Stimulated activated CD8-positive, alpha-beta memory T cell treated with anti-CD3 and anti-CD28 coated beads, Interleukin-4, amount 100 ng/mL, for 48 hours (primary cell): Measurements from ENCODE around the gene CYP2A6.
A peak's percentile ranks its signal among the peaks of the same experiment; 100 is the strongest.
"Not testable (repeated sequence)": the region's sequence is repeated elsewhere in the genome, so short reads cannot be mapped to it uniquely, and the experiment has no call there.

Experiments used
- DNase-seq: peaks from one replicate; pipeline ENCODE4 v3.0.0-alpha.2; 2020

The CYP2A6 gene

DNA sequence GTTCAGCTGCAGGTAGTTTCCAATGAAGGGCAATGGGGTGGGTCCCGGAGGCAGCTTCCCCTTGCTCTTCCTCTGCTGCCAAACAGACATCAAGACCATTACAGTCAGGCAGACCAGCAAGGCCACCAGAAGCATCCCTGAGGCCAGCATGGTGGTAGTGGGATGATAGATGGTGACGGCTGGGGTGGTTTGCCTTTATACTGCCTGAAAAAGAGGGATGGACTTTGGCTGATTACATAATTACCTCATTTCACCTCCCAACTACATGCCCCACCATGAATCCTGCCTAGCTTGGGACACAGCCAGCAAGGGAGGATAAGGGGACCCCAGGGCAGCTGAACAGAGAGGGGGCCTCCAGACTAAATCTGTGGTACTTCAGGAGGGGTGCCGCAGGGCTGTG is at the start of gene CYP2A6:
Gene CYP2A6, minus strand, starts transcription at position 171 of the 400 bp plus-strand sequence. Its CDS starts 21 bp downstream, at position 150.
- DNase-seq, result not testable (repeated sequence)

- peak; percentile 32 for DNase-seq
These were observed 49.7 kb upstream of the CYP2A6 start for GRCh38 chr19:40899964-40900363.

DNA sequence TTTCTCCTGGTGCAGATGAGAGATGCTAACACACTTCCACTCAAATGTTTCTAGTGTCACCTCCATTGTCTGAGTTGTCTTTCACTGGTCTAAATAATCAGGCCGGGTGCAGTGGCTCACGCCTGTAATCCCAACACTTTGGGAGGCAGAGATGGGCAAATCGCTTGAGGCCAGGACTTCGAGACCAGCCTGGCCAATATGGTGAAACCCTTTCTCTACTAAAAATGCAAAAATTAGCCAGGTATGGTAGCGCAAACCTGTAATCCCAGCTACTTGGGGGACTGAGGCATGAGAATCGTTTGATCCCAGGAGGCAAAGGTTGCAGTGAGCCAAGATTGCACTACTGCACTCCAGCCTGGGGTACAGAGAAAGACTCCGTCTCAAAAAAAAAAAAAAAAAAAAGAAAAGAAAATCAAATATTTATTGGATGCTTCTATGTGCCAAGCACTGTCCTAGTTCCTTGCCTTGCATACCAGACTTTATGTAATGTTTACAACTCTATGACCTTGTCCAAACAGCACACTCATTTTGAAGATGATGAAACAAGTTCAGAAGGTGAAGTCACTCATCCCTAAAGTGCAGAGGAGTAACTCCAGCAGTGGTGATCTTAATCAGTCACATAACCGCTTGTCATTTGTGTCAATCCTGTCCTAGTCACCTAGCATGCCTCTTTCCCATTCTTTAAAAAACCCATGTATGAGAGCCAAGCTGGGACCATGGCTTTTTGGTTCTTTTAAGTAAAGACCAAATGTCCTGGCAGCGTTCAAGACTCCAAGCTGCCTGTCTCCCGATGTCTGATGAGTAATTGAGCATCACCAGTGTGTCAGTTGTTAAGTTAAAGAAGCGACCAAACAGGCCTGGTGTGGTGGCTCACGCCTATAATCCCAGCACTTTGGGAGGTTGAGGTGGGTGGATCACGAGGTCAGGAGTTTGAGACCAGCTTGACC is 46.9 kb upstream of the CYP2A6 start:
- not testable (repeated sequence) for DNase-seq

DNA sequence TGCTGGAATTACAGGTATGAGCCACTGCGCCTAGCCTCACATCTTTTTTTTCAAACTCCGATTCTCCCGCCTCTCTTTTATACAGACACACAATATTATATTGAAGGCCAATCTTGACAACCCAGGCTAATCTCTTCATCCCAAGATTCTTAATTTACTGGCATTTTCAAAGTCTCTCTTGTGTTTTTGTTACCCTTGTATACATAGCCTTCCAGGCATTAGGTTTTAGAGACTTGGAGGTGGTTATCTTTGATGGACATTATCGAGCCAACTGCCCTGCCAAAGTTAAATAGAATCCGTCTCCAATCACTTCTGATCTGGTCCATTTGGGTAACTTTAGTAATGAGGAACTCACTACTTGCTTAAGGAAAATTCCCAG is 46.2 kb upstream of the CYP2A6 start:
- DNase-seq, result no peak

- no peak for DNase-seq
These were observed 42.9 kb upstream of the CYP2A6 start for GRCh38 chr19:40893112-40893511.

DNA sequence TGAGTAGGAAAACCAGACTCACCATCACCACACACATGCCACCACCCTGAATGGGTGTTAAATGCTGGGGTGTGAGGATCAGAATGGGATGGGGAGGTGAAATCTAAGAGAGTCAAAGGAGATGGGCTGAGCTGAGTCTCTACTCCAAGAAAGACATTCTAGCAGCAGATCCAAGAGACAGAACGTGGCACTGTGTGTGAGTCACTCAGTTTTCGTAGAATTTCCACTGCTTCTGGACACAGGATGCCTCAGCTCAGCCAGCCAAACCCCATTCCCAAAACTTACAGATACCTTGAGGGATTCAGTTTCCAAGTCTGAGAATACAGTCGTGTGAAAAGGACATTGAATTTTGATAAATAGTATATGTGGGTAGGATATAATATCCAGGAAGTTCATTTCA is 39.1 kb upstream of the CYP2A6 start:
- DNase-seq, result no peak

GRCh38 chr19:40888191-40888590 is 37.9 kb upstream of the CYP2A6 start:
- no peak for DNase-seq

- not testable (repeated sequence) for DNase-seq
These were observed 34.1 kb upstream of the CYP2A6 start for GRCh38 chr19:40884187-40884931.

DNA sequence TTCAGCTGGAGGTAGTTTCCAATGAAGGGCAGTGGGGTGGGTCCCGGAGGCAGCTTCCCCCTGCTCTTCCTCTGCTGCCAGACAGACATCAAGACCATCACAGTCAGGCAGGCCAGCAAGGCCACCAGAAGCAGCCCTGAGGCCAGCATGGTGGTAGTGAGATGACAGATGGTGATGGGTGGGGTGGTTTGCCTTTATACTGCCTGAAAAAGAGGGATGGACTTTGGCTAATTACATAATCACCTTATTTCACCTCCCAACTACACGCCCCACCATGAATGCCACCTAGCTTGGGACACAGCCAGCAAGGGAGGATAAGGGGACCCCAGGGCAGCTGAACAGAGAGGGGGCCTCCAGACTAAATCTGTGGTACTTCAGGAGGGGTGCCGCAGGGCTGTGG is 31.8 kb upstream of the CYP2A6 start, which contains the start of gene CYP2A7:
Gene CYP2A7, minus strand, starts transcription at position 170 of the 400 bp plus-strand sequence. Its CDS starts 21 bp downstream, at position 149.
- DNase-seq, result not testable (repeated sequence)

GRCh38 chr19:40879349-40879748 is 29.1 kb upstream of the CYP2A6 start:
- not testable (repeated sequence) for DNase-seq

GRCh38 chr19:40875526-40875951 is 25.3 kb upstream of the CYP2A6 start:
- peak; percentile 95 for DNase-seq

- not testable (repeated sequence) for DNase-seq
These were observed 24.6 kb upstream of the CYP2A6 start for GRCh38 chr19:40874874-40875273.

DNA sequence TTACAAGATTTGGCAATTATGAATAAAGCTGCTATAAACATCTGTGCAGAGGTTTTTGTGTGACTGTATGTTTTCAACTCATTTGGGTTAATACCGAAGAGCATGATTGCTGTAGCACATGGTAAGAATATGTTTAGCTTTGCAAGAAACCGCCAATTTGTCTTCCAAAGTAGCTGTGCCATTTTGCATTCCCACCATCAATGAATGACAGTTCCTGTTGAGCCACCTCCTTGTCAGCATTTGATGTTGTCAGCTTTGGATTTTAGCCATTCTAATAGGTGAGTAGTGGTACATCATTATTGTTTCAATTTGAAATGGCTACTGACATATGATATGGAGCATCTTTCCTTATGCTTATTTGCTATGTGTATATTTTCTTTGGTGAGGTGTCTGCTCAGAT is 23.6 kb upstream of the CYP2A6 start:
- not testable (repeated sequence) for DNase-seq

- no peak for DNase-seq
These were observed 22.0 kb upstream of the CYP2A6 start for GRCh38 chr19:40872209-40872608.

DNA sequence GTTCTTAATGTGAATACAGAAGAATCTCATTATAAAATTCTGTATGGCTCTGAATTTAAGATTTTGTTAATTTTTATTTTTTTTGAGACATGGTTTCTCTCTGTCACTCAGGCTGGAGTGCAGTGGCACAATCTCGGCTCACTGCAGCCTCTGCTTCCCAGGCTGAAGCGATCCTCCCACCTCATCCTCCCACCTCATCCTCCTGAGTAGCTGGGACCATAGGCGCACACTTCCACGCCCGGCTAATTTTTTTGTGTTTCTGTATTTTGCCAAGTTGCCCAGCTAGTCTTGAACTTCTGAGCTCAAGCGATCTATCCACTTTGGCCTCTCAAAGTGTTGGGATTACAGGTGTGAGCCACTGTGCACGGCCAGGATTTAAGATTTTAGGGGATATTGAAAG is 17.5 kb upstream of the CYP2A6 start:
- no peak for DNase-seq

GRCh38 chr19:40864739-40865496 is 14.7 kb upstream of the CYP2A6 start:
- not testable (repeated sequence) for DNase-seq

DNA sequence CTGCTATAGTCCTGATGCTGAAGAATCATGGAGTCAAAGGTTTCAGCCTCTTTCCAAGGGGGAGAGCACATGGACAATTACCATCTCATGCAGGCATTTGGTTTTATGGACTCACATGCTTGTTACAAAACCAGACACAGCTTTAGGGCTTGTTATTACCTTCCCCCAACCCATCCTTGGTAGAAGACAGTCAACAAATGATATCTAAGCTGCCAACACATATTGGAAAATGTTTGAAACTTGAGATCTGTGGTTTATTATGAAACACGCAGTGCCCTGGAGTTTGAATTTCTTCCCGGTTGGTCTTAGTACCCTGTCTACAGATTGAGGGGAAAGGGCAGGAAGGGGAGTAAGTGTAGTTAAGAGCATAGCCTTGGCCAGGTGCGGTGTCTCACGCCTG is 12.5 kb upstream of the CYP2A6 start:
- no peak for DNase-seq

GRCh38 chr19:40862333-40862732 is 12.1 kb upstream of the CYP2A6 start:
- DNase-seq, result no peak

- DNase-seq, result no peak
These were observed 7.9 kb upstream of the CYP2A6 start for GRCh38 chr19:40858109-40858508.

DNA sequence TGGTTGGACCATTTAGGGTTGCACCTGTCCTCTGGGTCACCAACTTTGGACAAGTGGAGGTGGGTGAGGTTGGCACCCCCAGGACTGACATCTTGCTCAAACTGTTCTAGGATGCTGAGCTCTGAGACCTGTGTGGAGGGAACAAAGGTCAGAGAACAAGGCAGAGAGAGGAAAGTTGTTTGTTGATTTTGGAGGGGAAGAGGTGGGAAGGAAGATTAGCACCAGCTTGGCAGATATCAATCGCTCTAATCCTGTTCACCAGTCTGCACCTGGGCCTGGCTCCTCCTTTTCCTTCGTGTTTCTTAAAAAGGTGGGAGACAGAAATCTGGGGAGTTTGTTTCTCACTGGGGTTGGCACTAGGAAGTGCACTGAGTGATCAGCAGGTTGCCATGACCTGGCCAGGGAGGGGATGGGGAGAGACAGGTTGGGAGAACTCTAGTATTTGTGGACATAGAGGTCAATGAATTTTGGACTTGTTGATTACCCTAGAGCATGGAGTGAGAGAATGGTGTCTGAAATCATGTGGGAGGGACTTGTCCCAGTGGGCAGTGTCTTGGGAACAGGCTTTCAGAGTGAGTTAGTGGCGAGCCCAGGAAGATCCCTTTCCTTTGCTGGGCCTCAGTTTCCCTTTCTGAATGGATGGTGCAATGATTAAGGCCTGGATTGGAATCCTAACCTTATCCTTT is 2.4 kb upstream of the CYP2A6 start:
- not testable (repeated sequence) for DNase-seq

DNA sequence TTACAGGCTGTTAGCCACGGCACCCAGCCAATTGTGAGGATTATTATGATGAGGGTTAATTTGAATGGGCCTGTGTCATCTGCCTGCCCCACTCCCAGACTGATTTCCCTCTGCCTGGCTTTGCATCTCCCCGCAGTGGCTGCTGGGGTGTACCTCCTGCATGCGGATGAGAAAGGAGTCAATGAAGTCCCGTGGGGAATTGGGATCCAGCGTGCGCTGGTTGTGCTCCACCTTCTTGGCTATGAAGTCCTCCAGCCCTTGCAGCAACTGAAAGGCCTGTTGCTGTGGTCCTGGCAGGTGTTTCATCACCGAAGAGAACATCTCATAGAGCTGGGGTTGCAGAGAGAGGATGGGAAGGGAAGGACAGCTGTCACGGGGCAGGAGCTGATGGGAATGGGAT is 3.5 kb downstream of the CYP2A6 start:
- DNase-seq, result not testable (repeated sequence)

DNA sequence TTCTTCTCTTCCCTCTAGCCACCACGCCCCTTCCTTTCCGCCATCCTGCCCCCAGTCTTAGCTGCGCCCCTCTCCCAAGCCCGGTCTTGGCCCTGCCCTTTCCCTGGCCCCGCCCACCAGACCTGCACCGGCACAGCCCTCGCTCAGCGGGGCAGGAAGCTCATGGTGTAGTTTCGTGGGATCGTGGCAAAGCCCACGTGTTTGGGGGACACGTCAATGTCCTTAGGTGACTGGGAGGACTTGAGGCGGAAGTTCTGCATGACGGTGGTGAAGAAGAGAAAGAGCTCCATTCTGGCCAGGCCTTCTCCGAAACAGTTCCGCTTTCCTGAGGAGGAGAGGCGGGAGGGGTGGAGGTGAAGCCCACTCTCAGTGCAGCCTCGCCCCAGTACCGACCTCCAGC is 6.6 kb downstream of the CYP2A6 start:
- peak; percentile 81 for DNase-seq
